Epithelial cell of proximal tubule (primary cell): ENCODE measurements around the gene FERMT1. TPM values are rescaled to one million over a fixed set of nuclear protein-coding genes. Genes with fewer than 3 reads are reported as not detected.

ENCODE experiments used
- DNase-seq: peaks from one replicate; pipeline ENCODE4 v3.0.0-alpha.2; 2011; ENCODE audit warnings: low read depth
- H3K4me3 ChIP-seq: 2 replicates; pipeline ENCODE4 v1.5.1; 2011; ENCODE audit warnings: low read depth, mild to moderate bottlenecking, low read length
- CTCF ChIP-seq: conservative IDR thresholded peaks from 2 replicates; pipeline ENCODE4 v1.5.1; 2012; ENCODE audit warnings: low read depth, mild to moderate bottlenecking, low read length
- total RNA-seq: library from RNA; depleted of rRNA; stranded (reverse); fragments of >200 nt; gene quantifications from 2 replicates; pipeline ENCODE4 v1.2.3, GENCODE V29; 2015

The FERMT1 gene
- total RNA-seq, 1 donor from 2014 or later = 21.8 TPM

- TF ChIP-seq CTCF = no peak
- no peak for DNase-seq
- H3K4me3 ChIP-seq = no peak overlapping the region
Observed at GRCh38 chr20:6130045-6130444, 7.2 kb upstream of the FERMT1 start.

GRCh38 chr20:6127825-6128224 lies 5.0 kb upstream of the FERMT1 start:
- no peak overlapping the region for H3K4me3 ChIP-seq
- no peak for TF ChIP-seq CTCF
- DNase-seq = no peak

- no peak overlapping the region for H3K4me3 ChIP-seq
- TF ChIP-seq CTCF = no peak
- no peak for DNase-seq
Observed at GRCh38 chr20:6126846-6127245, 4.0 kb upstream of the FERMT1 start.

- peak overlapping the region; percentile 76 for H3K4me3 ChIP-seq
- no peak for DNase-seq
- no peak for TF ChIP-seq CTCF
Observed at GRCh38 chr20:6123649-6124014, 802 bp upstream of the FERMT1 start.

- TF ChIP-seq CTCF = no peak
- DNase-seq = no peak
- peak overlapping the region; percentile 76 for H3K4me3 ChIP-seq
Observed at GRCh38 chr20:6122111-6122872, 538 bp downstream of the FERMT1 start.

- peak overlapping the region; percentile 76 for H3K4me3 ChIP-seq
- DNase-seq = no peak
- TF ChIP-seq CTCF = no peak
Observed at GRCh38 chr20:6121504-6121903, 1.3 kb downstream of the FERMT1 start.

GRCh38 chr20:6120491-6120988 lies 2.3 kb downstream of the FERMT1 start:
- no peak for TF ChIP-seq CTCF
- no peak overlapping the region for H3K4me3 ChIP-seq
- no peak for DNase-seq
